Measurements from ENCODE around the gene TMEM225B.

DNA sequence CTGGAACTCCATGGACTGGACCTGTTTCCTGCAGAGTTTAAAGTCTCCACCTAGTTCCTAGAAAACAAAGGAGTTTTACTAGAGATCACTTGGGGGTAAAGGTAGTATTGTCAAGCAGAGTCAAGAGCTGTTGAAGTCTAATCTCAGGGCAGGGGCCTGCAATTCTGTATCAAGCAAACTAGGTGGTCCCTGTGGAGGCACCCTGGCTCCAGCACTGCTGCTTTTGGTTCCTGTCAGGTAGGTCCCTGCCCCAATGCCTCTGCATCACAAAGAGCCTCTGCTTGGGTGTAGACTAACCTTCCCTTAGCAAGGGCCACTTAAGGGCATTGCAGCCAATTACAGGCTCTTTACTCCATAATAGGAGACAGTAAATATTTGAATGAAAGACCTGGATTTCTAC lies 41.2 kb downstream of the TMEM225B start:
- TF ChIP-seq CTCF (IDR thresholded peaks at IDR 0.05), result no peak
- TF ChIP-seq POLR2A (IDR thresholded peaks at IDR 0.05), result no peak
